ENCODE results near the gene CDH23.

- TF ChIP-seq CTCF (conservative IDR thresholded peaks at IDR 0.05; ENCODE audit: low read length) (no peak), EZH2phosphoT487 (IDR thresholded peaks at IDR 0.05; ENCODE audit: borderline replicate concordance) (no peak)
These were observed 47.9 kb upstream of the CDH23 start for GRCh38 chr10:71348850-71349249.

Data from Loucy (cell line).